Superior temporal gyrus (tissue), 1 donor: ENCODE results near the gene TRRAP.
"Not testable (repeated sequence)": the region's sequence is repeated elsewhere in the genome, so short reads cannot be mapped to it uniquely, and the experiment has no call there.

ENCODE experiments used
- DNase-seq: peaks from one replicate; pipeline ENCODE4 v3.0.0-alpha.2; 2016; ENCODE audit errors: extremely low spot score

The TRRAP gene

GRCh38 chr7:98866351-98866750 lies 12.0 kb upstream of the TRRAP start:
- DNase-seq = no peak

GRCh38 chr7:98866765-98867164 lies 11.6 kb upstream of the TRRAP start:
- no peak for DNase-seq

DNA sequence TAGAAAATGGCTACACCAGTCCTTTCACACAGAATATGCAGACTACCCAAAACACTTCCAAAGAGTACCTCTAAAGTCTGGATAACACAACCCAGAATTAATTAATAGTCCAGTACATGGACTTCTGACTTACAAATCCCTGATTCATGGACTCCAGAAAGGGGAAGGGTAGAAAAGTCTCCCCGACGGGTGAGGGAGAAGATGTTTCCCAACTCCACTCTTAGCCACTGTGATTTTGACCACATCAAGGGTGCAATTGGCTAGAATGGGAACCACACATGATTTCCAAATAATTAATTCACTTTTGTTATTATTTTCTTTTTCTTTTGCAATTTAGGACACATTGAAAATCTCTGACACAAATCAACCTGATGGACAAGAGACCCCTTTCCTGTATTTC lies 9.9 kb upstream of the TRRAP start:
- DNase-seq = no peak

- DNase-seq = no peak
Measured at GRCh38 chr7:98869027-98869596, 9.2 kb upstream of the TRRAP start.

DNA sequence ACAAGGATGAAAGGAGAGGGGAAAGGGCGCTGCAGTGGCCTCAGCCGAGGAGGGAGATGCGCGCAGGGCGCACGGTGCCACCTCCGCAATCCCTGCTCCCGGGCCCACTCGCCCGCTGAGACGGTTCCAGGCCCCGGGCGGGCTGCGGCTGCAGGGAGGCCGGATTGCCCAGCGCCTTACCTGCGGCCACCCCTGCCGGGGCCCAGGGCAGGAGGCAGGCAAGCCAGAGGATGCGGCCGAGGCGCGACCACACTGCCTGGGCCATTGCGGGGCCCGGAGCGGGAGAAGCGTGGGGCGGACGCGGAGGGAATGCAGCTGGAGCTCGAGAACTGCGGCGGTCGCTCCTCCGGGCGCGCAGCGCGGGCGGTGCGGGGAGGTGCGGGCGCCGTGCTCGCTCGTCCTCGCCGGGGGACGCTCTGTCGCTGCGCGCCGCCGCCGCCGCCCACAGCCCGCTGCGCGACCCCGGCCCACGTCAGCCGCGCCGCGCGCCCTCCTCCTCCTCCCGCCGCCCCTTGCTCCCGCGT lies 8.7 kb upstream of the TRRAP start, which contains the start of gene TMEM130:
Gene TMEM130, minus strand, starts transcription at position 418 of the 524 bp plus-strand sequence. Its CDS starts 153 bp downstream, at position 265.
- no peak for DNase-seq

DNA sequence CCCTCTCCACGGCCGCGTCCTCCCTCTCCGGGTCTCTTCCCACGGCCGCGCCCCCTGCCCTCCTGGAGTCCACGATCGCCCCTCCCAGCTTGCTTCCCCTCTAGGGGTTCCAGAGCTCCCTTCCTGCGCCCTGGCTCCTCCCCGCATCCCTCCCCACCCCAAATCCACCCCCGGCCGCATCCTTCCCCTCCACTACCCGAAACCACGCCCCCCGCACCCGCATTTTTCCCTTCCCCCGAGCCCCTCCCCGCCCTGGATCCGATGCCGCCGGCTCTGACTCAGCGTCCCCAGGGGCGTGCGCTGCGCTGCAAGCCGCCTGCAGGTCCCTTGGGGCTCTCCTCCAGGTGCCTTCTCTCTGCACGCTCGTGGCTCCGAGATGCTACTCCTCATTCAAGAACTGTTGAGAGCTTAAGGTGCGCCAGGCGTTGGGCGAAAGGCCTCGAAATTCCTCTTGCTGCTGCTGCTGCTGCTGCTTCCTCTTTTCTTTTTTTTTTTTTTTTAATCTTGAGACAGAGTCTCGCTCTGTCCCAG lies 8.1 kb upstream of the TRRAP start:
- no peak for DNase-seq

DNA sequence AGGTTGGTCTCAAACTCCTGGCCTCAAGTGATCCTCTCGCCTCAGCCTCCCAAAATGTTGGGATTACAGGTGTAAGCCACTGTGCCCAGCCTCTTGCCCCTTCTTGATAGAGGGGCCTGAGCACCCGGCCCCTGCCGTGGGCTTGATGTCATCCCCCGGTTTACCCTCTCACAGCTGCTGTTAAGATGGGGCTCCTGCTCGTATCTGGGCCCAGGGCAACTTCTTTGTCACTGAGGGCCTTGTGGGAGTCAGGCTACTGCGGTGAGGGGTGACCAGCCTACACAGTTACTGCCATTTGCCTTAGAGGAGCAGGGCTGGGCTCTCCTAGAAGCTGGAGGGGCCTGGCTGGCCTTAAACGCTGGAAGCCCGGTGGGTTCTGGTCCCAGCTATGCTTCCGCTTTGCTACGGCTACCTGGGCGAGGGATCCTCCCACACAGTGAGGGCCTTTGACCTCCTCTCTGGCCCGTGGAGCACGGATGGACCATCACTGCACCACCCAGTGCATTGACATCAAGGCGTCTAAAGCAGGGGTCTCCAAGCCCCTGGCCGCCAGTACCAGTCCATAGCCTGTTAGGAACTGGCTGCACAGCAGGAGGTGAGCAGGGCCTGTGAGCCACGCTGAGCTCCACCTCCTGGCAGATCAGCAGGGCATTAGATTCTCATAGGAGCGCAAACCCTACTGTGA lies 7.4 kb upstream of the TRRAP start:
- no peak for DNase-seq

DNA sequence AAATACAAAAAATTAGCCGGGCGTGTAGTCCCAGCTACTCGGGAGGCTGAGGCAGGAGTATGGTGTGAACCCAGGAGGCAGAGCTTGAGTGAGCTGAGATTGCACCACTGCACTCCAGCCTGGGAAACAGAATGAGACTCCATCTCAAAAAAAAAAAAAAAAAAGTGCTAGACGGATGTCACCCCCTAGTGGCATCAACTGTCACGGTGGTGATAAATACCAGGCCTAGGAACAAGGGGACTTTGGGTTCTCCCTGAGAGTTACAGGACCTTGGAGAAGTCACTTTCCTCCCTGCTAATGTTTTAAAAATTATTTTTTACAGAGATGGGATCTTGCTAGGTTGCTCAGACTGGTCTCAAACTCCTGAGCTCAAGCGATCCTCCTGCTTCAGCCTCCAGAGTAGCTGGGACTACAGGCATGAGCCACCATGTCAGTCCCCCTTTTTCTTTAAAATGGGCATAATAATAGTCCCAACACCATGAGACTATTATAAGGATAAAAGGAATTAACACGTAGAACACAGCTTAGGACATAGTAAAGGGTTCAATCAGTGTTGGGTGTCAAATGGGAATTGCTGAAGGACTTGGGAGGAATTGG lies 5.9 kb upstream of the TRRAP start:
- no peak for DNase-seq

DNA sequence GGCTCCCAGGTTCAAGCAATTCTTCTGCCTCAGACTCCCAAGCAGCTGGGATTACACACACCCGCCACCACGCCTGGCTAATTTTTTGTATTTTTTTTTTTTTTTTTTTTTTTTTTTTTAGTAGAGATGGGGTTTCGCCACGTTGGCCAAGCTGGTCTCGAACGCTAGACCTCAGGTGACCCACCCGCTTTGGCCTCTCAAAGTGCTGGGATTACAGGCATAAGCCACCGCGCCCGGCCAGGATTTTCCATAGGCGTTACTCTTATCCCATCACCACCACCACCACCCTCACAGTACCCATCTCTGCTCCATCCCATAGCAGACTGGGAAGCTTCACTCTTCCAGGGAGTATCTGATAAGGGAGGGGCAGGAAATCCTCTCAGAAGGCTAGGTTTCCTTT lies 4.7 kb upstream of the TRRAP start:
- DNase-seq = not testable (repeated sequence)

DNA sequence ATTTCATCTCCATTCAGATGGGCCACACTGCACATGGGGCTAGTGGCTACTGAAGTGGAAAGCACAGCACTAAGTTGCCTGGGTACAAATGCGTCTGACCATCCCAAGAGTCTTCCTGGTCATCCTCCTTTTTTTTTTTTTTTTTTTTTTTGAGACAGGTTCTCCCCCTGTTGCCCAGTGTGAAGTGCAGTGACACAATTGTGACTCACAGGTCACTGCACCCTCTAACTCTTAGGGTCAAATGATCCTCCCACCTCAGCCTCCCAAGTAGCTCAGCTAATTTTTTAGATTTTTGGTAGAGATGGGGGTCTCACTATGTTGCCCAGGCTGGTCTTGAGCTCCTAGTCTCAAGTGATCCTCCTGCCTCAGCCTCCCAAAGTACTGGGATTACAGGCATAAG lies 3.4 kb upstream of the TRRAP start:
- no peak for DNase-seq

DNA sequence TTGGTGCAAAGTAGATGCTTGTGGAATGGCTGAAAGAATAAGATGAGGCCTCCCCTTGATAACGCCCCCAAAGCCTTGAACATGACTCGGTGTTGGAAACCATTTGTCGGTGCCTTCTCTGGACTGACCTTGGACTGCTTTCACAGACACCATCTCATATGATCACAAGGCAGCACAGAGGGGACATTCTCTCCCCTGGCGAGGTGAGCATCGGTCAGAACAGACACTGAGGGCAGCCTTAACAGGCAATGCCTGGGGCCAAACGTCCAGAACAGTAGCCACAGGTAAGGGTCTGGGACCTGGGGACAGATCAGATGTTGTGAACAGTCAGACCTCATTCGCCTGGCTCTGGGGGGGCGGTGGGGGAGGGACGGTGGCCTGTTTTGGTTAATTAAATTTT lies 2.8 kb upstream of the TRRAP start:
- DNase-seq = no peak

- DNase-seq = no peak
Measured at GRCh38 chr7:98877146-98877545, 1.2 kb upstream of the TRRAP start.

- no peak for DNase-seq
Measured at GRCh38 chr7:98877692-98878364, 504 bp upstream of the TRRAP start.

DNA sequence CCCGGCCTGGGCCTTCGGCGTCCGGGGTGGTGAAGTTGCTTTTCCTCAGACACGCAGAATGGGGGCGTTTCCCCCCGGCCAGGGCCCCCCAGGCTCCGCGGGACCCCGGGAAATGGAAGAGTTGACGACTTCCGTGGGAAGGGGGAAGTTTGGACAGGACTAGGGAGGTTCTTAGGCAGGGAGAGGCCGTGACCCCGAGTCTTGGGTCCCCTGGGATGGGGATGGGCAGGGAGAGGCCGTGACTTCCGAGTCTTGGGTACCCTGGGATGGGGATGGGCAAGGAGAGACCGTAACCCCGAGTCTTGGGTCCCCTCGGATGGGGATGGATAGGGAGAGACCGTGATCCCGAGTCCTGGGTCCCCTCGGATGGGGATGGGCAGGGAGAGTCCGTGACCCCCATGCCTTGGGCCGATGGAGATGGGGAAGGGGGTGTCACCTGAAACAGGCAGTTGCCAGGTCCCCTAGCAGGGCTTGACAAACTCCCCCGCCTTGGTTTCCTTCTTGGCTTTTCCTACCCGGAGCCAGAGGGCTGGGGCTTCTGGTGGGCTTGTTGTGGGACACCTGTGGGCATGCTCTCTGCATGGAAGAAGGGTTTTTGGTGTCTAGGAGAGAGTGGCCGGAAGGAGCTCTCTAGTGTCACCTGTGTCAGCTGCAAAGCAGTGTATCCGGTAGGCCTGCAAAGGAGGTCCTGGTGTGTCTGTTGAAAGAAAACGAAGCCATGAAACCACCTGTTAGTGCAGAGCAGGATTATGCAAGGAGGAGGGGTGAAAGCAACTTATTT lies 1.1 kb downstream of the TRRAP start:
- DNase-seq = no peak

DNA sequence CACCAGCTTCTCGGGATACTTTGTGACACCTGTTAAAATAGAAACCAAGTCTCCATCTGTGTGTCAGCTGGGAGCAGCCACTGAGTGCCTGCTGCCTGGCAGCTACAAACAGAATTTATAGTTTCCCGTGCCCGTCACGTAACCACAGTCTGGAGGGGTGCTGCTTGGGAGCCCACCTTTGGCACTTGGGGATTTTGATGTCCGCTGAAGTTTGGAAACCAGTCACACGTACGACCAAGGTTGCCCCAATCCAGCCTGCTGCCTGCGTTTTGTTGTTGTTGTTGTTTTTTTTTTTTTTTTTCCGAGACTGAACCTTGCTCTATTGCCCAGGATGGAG lies 1.6 kb downstream of the TRRAP start:
- DNase-seq = no peak

DNA sequence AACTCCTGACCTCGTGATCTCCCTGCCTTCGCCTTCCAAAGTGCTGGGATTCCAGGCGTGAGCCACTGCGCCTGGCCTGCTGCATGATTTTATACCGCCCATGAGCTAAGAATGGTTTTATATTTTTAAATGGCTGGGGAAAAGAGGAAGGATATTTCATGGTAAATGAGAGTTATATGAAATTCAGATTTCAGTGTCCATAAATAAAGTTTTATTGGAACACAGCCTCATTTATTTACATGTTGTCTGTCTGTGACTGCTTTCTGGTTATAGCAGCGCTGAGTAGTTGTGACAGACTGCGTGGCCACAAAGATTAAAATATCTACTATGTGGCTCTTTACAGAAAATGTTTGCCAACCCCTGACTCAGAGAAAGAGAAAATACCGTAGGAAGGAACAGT lies 2.2 kb downstream of the TRRAP start:
- DNase-seq = no peak

DNA sequence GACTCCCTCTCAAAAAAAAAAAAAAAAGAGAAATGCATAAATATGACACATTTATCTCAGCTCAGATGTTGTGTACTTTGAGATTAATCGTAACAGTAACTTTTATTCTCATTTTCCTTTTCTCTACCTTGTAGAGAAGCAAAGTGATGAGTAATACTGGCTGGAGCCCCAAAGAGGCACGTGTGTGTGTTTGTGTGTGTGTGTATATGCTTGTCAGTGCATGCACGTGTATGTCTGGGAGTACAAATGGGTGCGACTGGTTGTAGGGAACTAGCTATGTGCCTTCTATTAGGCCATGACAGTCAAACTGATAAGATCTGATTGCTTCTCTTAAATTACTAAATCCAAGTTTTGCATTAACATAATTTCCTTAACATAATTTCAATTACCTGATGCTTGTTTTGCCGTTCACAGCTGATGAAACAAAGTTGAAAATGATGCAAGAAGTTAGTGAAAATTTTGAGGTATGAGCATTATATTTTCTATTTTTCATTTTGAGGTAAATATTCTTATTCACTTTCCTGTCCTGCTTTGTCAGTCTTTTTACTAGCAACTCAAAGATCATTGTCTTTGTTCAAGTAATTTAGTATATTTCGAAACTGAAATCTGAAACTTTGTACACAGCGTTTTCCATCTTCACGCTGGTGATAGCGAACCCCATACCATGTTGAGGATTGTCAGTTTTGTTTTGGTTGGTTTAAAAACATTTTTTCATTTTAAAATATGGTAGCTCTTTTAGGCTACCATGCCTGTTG lies 3.4 kb downstream of the TRRAP start:
- no peak for DNase-seq

DNA sequence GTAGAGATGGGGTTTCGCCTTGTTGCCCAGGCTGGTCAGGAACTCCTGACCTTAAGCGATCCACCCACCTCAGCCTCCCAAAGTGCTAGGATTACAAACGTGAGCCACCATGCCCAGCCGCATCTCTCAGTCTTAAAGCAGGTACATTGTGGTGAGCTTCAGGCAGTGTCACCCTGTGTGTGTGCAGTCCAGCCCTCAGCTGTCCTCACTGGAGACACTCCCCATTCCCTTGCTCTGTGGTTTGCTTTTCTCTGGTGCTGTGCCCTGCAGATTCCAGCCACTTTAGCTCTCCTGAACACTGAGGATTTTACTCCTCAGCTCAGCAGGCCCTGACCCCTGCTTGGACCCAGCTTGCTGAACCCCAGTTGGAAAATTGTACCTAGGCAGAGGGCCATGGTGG lies 6.1 kb downstream of the TRRAP start:
- DNase-seq = no peak

GRCh38 chr7:98887038-98887437 lies 8.7 kb downstream of the TRRAP start:
- DNase-seq = no peak

GRCh38 chr7:98892609-98893008 lies 14.3 kb downstream of the TRRAP start:
- DNase-seq = no peak

- no peak for DNase-seq
Measured at GRCh38 chr7:98899816-98900215, 21.5 kb downstream of the TRRAP start.
